HG02759 (cell line): ENCODE measurements around the gene CRABP2.

Source experiments
- ATAC-seq: cut with Tn5 transposase; IDR thresholded peaks from one replicate; pipeline ENCODE4 v1.9.1; 2021; ENCODE audit warnings: mild to moderate bottlenecking, moderate library complexity; ENCODE audit not compliant: unreplicated experiment

Gene CRABP2

DNA sequence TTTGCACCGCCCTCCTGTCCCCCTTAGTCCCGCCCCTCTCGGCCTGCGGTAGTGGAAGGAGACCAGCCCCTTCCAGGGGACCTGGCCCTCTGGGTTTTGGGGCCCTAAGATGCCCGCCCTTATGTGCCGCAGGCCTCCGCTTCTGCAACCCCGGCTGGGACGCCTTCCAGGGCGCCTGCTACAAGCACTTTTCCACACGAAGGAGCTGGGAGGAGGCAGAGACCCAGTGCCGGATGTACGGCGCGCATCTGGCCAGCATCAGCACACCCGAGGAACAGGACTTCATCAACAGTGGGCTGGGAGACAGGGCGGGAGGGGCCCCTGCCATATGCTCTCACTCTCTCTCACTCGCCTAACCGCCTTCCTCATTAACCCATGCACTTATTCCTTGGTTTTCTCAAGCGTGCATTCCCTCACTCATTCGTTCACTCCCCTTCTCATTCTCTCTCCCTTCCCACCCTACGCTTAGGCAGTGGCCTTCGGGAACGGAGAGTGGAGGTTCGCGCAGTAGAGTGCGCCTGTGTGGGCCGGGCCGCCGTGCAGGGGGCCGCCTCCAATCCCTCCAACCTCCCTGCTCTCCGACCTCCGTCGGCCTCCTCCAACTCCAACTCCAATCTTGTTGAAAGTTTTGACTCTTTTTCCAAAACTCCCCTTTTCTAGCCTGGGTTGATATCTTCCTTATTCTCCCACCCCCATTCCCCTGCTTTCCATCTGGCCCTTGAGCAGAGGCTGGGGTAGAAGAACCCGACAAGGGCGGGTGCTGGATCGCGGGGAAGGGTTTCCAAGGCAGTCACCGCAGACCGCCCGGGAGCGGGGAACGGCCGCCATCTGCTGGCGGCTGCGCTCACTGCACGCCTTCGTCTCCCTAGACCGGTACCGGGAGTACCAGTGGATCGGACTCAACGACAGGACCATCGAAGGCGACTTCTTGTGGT lies 48.3 kb downstream of the CRABP2 start:
- no peak for ATAC-seq

DNA sequence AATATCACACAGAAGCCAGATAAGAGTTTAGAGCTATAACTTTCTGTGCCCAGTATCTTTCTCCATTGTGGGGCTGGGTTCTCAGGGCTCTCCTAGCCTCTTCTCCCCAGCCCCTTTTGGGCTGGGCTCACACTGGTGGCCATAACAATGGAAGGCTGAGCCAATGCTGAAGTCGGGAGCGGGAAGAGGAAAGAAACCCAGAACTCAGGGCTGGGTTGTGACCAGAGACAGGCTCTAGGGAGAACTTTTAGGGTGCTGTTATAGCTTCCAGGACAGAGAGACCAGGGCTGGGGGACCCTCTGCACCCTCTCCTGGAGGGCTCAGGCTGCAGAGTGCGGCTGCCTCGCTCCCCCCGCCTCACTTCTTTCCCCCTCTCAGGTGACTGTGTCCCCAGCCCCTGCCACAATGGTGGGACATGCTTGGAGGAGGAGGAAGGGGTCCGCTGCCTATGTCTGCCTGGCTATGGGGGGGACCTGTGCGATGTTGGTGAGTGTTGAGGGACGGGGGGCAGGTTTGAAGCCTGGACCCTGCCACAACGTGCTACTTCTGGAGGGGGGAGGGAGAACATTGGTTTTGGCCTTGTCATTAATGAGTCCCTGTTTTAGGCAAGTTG lies 49.4 kb downstream of the CRABP2 start:
- ATAC-seq, result no peak

DNA sequence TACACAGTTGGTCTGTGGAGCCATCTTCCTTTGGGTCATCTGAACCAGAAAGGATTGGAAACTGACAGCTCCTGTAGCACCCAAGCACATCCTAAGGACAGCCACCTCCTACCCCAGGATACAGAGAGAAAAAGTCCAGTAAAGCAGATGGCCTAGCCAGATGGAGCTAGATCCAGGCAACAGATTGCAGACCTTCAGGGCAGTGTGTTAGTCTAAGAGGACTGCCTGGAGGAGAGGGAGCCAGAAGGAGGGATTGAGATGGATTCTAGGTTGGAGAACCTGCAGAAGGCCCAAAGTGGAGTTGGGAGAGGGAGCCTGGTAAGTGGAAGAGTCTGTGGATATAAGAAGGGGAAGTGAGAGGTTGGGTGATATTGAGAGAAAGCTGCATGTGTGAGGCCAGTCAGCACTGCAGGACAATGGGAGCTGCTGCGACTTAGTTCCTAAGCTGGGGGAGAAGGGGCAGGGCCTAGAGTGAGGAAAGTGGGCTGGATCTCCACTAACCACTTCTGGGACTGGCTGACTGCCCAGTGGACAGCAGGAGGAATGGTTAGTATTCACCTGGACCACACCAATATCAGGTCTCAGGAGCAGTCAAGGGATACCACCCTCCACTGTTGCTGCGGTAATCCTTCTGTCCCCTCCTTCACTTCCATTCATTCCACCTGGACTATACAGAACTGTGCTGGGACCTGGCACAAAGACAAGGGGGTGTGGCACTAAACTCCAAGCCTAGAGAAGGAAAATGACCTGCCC lies 50.1 kb downstream of the CRABP2 start:
- ATAC-seq, result no peak

DNA sequence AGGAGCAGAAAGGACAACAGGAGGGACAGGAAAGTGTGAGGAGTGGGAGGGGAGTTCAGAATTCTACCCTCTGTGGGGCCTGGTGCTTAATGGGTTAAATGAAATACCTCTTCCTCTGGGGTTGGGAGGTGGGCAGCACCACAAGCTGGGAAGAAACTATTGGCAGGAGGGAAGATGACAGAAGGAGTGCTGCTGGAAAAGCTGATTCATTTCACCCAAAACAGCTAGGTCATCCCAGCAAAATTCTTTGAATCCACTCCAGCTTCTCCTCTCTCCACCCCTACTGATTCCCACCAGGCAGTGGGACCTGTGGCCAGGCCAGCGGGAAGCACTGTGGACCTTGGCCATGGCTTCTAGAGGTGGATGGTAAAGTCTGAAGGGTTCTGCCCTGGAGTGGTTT lies 50.7 kb downstream of the CRABP2 start:
- no peak for ATAC-seq

DNA sequence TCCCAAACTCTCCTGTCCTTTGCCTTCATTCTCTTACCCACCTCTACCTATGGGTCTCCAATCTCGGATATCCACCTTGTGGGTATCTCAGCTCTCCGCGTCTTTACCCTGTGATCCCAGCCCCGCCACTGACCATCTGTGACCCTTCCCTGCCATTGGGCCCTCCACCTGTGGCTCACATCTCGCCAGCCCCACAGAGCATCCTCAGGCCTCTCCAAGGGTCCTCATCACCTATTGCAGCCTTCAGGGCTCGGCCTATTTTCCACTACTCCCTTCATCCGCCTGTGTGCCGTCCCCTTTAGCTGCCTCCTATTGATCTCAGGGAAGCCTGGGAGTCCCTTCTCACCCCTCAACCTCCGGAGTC lies 52.4 kb downstream of the CRABP2 start:
- no peak for ATAC-seq

DNA sequence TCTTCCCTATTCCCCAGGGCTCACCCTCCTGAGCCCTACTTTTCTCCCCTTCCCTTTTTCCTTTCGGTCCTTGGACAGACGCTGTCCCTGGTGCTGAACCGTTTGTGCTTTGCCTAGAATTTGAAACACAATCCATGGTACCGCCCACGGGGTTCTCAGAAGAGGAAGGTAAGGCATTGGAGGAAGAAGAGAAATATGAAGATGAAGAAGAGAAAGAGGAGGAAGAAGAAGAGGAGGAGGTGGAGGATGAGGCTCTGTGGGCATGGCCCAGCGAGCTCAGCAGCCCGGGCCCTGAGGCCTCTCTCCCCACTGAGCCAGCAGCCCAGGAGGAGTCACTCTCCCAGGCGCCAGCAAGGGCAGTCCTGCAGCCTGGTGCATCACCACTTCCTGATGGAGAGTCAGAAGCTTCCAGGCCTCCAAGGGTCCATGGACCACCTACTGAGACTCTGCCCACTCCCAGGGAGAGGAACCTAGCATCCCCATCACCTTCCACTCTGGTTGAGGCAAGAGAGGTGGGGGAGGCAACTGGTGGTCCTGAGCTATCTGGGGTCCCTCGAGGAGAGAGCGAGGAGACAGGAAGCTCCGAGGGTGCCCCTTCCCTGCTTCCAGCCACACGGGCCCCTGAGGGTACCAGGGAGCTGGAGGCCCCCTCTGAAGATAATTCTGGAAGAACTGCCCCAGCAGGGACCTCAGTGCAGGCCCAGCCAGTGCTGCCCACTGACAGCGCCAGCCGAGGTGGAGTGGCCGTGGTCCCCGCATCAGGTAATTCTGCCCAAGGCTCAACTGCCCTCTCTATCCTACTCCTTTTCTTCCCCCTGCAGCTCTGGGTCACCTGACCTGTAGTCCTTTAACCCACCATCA lies 53.0 kb downstream of the CRABP2 start:
- no peak for ATAC-seq
